ENCODE data around the gene NKPD1.
A peak's percentile ranks its signal among the peaks of the same experiment; 100 is the strongest.

The NKPD1 gene

GRCh38 chr19:45158503-45159209 lies 2.1 kb downstream of the NKPD1 start:
- no peak for DNase-seq (ENCODE audit: low spot score)
- ChIA-PET CTCF (interaction anchor here (0.5 kb wide), 1 partner anchor 12 kb away, joined by 4 read pairs; no protein-coding TSS in a partner anchor), POLR2A (ENCODE audit: low non-redundant PET) (no interaction called here)
- H3K27ac ChIP-seq = no peak overlapping the region; the same call in 1 of the 2 replicates
- no peak for TF ChIP-seq CTCF (conservative IDR thresholded peaks at IDR 0.05; ENCODE audit: low read depth)

- ChIA-PET POLR2A (ENCODE audit: low non-redundant PET) (no interaction called here), CTCF (no interaction called here)
- no peak for DNase-seq (ENCODE audit: low spot score)
- no peak for TF ChIP-seq CTCF (conservative IDR thresholded peaks at IDR 0.05; ENCODE audit: low read depth)
- H3K27ac ChIP-seq = peak overlapping the region; percentile 26; the same call in 1 of the 2 replicates
Measured at GRCh38 chr19:45156751-45157150, 4.0 kb downstream of the NKPD1 start.

- DNase-seq (ENCODE audit: low spot score) = no peak
- no peak for TF ChIP-seq CTCF (conservative IDR thresholded peaks at IDR 0.05; ENCODE audit: low read depth)
- ChIA-PET CTCF (interaction anchor here (0.9 kb wide), 1 partner anchor 182 kb away, joined by 4 read pairs; no protein-coding TSS in a partner anchor), POLR2A (ENCODE audit: low non-redundant PET) (no interaction called here)
- peak overlapping the region; percentile 26; the same call in 1 of the 2 replicates for H3K27ac ChIP-seq
Measured at GRCh38 chr19:45156011-45156630, 4.7 kb downstream of the NKPD1 start.

GRCh38 chr19:45154064-45154827 lies 6.5 kb downstream of the NKPD1 start:
- DNase-seq (ENCODE audit: low spot score) = no peak
- TF ChIP-seq CTCF (conservative IDR thresholded peaks at IDR 0.05; ENCODE audit: low read depth) = no peak
- H3K27ac ChIP-seq = peak overlapping the region; percentile 13
- POLR2A ChIA-PET (ENCODE audit: low non-redundant PET) = interaction anchor here (0.5 kb wide), 1 partner anchor 21 kb away, joined by 3 read pairs; no protein-coding TSS in a partner anchor
- CTCF ChIA-PET = no interaction called here

GRCh38 chr19:45153339-45154063 lies 7.3 kb downstream of the NKPD1 start:
- DNase-seq (ENCODE audit: low spot score) = no peak
- ChIA-PET POLR2A (ENCODE audit: low non-redundant PET) (interaction anchor here (0.5 kb wide), 1 partner anchor 21 kb away, joined by 3 read pairs; no protein-coding TSS in a partner anchor), CTCF (interaction anchor here (0.6 to 0.7 kb wide), 2 partner anchors 34 to 325 kb away, joined by 3 to 5 read pairs; no protein-coding TSS in a partner anchor)

More at GRCh38 chr19:45153339-45154063, 7.3 kb downstream of the NKPD1 start:
- no peak for TF ChIP-seq CTCF (conservative IDR thresholded peaks at IDR 0.05; ENCODE audit: low read depth)
- H3K27ac ChIP-seq = peak overlapping the region; percentile 13; the same call in 1 of the 2 replicates
